B cell (primary cell): ENCODE measurements around the gene APOC3. TPM values are rescaled to one million over a fixed set of nuclear protein-coding genes. Genes with fewer than 3 reads are reported as not detected.

Experiments used
- ATAC-seq: fragments of 200-7000 bp; cut with Tn5 transposase; one replicate; pipeline ENCODE4 v1.10.0; 2021; ENCODE audit warnings: low read depth, mild to moderate bottlenecking, moderate number of reproducible peaks, moderate library complexity
- CTCF ChIA-PET: fragments of 350-600 bp; sonication (Branson Sonifier 250); formaldehyde crosslinking; loops from one replicate; lab custom pipeline; 2021; ENCODE audit warnings: antibody characterized with exemption, inconsistent platforms; lab: Charles Lee
- POLR2A ChIA-PET: fragments of 350-600 bp; sonication (Branson Sonifier 250); formaldehyde crosslinking; loops from one replicate; lab custom pipeline; 2021; ENCODE audit warnings: antibody characterized with exemption; lab: Charles Lee
- DNase-seq: peaks from one replicate; pipeline ENCODE4 v3.0.0; 2013
- H2AFZ ChIP-seq: 2 replicates; pipeline ENCODE4 v1.6.1; 2012; ENCODE audit warnings: mild to moderate bottlenecking, low read depth, low read length; ENCODE audit not compliant: insufficient read depth, poor library complexity, severe bottlenecking
- H3K27ac ChIP-seq, 2 donors: 1 replicate in 1 of 2; 2 replicates in 1 of 2; pipeline ENCODE4 v1.5.1; 2012 to 2013; ENCODE audit warnings: low read length in 2 of 2, mild to moderate bottlenecking in 2 of 2, moderate library complexity in 1 of 2
- H3K27me3 ChIP-seq, 4 experiments: fragments of 200-600 bp in 1 of 4; sonication (generic) in 1 of 4; replicated peaks in 1 of 4; 1 replicate in 2 of 4; 2 replicates in 2 of 4; pipeline versions ENCODE4 v1.6.1 to v1.7.0; 2013 to 2016; ENCODE audit warnings: low read length in 3 of 4, mild to moderate bottlenecking in 2 of 4, mixed read lengths in 1 of 4, moderate library complexity in 1 of 4; ENCODE audit not compliant: insufficient read depth in 4 of 4, control insufficient read depth in 3 of 4; ENCODE audit errors: control extremely low read depth in 1 of 4
- H3K36me3 ChIP-seq, 2 experiments: replicated peaks in 1 of 2; 1 replicate in 1 of 2; 2 replicates in 1 of 2; pipeline versions ENCODE4 v1.6.1 to v1.7.1; 2013; ENCODE audit warnings: low read length in 1 of 2; ENCODE audit not compliant: insufficient read depth in 2 of 2, control insufficient read depth in 1 of 2; ENCODE audit errors: control extremely low read depth in 1 of 2, extremely low read depth in 1 of 2
- H3K4me1 ChIP-seq, 2 donors: fragments of 200-600 bp in 1 of 2; sonication (generic) in 1 of 2; 1 replicate in 1 of 2; 2 replicates in 1 of 2; pipeline versions ENCODE4 v1.5.1 to v1.6.1; 2013 to 2017; ENCODE audit warnings: low read length in 2 of 2; ENCODE audit not compliant: control insufficient read depth in 2 of 2, insufficient read depth in 2 of 2
- H3K4me2 ChIP-seq: replicated peaks from 2 replicates; pipeline ENCODE3; 2012; ENCODE audit warnings: mild to moderate bottlenecking, low read depth, low read length; ENCODE audit not compliant: poor library complexity, severe bottlenecking
- H3K4me3 ChIP-seq, 5 experiments: fragments of 200-600 bp in 1 of 5; sonication (generic) in 1 of 5; 1 replicate in 3 of 5; 2 replicates in 2 of 5; pipeline versions ENCODE4 v1.5.1 to v1.7.0; 2011 to 2016; ENCODE audit warnings: low read length in 4 of 5, mild to moderate bottlenecking in 4 of 5, low read depth in 2 of 5, control low read depth in 1 of 5, moderate library complexity in 1 of 5; ENCODE audit not compliant: insufficient read depth in 1 of 5; ENCODE audit errors: control extremely low read depth in 1 of 5, extremely low read depth in 1 of 5
- H3K79me2 ChIP-seq: fragments of 200-600 bp; sonication (generic); one replicate; pipeline ENCODE4 v1.6.0; 2016; ENCODE audit warnings: low read length; ENCODE audit not compliant: control insufficient read depth, insufficient read depth
- H3K9ac ChIP-seq: fragments of 200-600 bp; sonication (generic); 2 replicates; pipeline ENCODE4 v1.6.1; 2017; ENCODE audit warnings: mild to moderate bottlenecking, low read length, moderate library complexity
- H3K9me3 ChIP-seq, 3 donors: one replicate each; pipeline versions ENCODE4 v1.6.1 to v1.7.1; 2013; ENCODE audit warnings: low read length in 2 of 3; ENCODE audit not compliant: control insufficient read depth in 2 of 3, insufficient read depth in 1 of 3; ENCODE audit errors: control extremely low read depth in 1 of 3
- H4K20me1 ChIP-seq: 2 replicates; pipeline ENCODE4 v1.6.0; 2012; ENCODE audit warnings: mild to moderate bottlenecking, low read length; ENCODE audit not compliant: insufficient read depth, control insufficient read depth, poor library complexity, severe bottlenecking
- H3K27ac Mint-ChIP-seq: one replicate; pipeline ENCODE4 v1.8.0; 2021; ENCODE audit warnings: mixed read lengths
- H3K27me3 Mint-ChIP-seq: one replicate; pipeline ENCODE4 v1.8.0; 2021; ENCODE audit warnings: mixed read lengths
- H3K4me1 Mint-ChIP-seq: one replicate; pipeline ENCODE4 v1.8.0; 2021; ENCODE audit warnings: mixed read lengths
- H3K4me3 Mint-ChIP-seq: one replicate; pipeline ENCODE4 v1.8.0; 2021; ENCODE audit warnings: mixed read lengths
- H3K9me3 Mint-ChIP-seq: one replicate; pipeline ENCODE4 v1.8.0; 2022; ENCODE audit warnings: mixed read lengths; ENCODE audit not compliant: insufficient read depth
- CTCF ChIP-seq: fragments of 200-600 bp; IDR thresholded peaks from one replicate; pipeline ENCODE4 v1.8.0; 2022; ENCODE audit warnings: antibody characterized with exemption, mild to moderate bottlenecking
- EZH2 ChIP-seq: IDR thresholded peaks from 2 replicates; pipeline ENCODE4 v1.6.1; 2012; ENCODE audit warnings: borderline replicate concordance, low read depth, mild to moderate bottlenecking, moderate library complexity, low read length; ENCODE audit not compliant: insufficient read depth, poor library complexity, severe bottlenecking
- WGBS: methylation state at CpG from one replicate; pipeline ENCODE4 v1.1.5; 2013; ENCODE audit warnings: missing lambda C conversion rate; ENCODE audit not compliant: insufficient coverage; 5-methylcytosine and 5-hydroxymethylcytosine counted together
- intact Hi-C: fragments of 100-400 bp; cut with micrococcal nuclease; formaldehyde crosslinking; loops from one replicate; pipeline ENCODE4 v1.10.0; 2022
- polyA plus RNA-seq: library from polyadenylated mRNA; depleted of rRNA; stranded (reverse); fragments of >200 nt; gene quantifications from 2 replicates; pipeline ENCODE4 v1.2.3, GENCODE V29; 2012
- total RNA-seq, 2 donors: library from RNA; stranded (reverse); fragments of 120-200 nt in 1 of 2; gene quantifications; 1 replicate in 1 of 2; 2 replicates in 1 of 2; pipeline versions ENCODE4 v1.2.3 to v1.2.4, GENCODE V29; 2013 to 2022

Gene APOC3
- total and polyA plus RNA-seq, 2 donors (not counting 1 experiment from before 2014, with no cell fraction given), result not detected

GRCh38 chr11:116832350-116833290, 2.9 kb downstream of the APOC3 start:
- H3K27ac Mint-ChIP-seq, result no peak overlapping the region
- ChIA-PET POLR2A (no interaction called here), CTCF (no interaction called here)
- Histone ChIP-seq H3K36me3 (no peaks in the 10 kb centered on the region), H2AFZ (no peak overlapping the region), H4K20me1 (no peaks in the 10 kb centered on the region), H3K79me2 (no peaks in the 10 kb centered on the region), H3K9ac (no peak overlapping the region), H3K27me3 (peaks cover 0 to 4% (median 0%) of the 10 kb centered on the region in 4 experiments), H3K4me3 (no peak overlapping the region), H3K4me1 (peaks cover 7 to 14% of the 10 kb centered on the region in 2 donors), H3K4me2 (no peak overlapping the region), H3K9me3 (no peaks in the 10 kb centered on the region), H3K27ac (no peak overlapping the region)
- H3K9me3 Mint-ChIP-seq, result no peaks in the 10 kb centered on the region
- intact Hi-C loops, result no loop called here
- TF ChIP-seq CTCF, result no peak
- no peak for TF ChIP-seq EZH2
- peaks cover 4% of the 10 kb centered on the region for H3K27me3 Mint-ChIP-seq
- 92% methylated on average over 12 of the region's 13 CpGs for WGBS
- no peak overlapping the region for H3K4me3 Mint-ChIP-seq
- H3K4me1 Mint-ChIP-seq, result peaks cover 16% of the 10 kb centered on the region
- no peak for DNase-seq
- no peak for ATAC-seq

- Histone ChIP-seq H3K4me1 (peaks cover 7 to 14% of the 10 kb centered on the region in 2 donors), H3K9me3 (no peaks in the 10 kb centered on the region), H3K27ac (no peak overlapping the region), H3K27me3 (peaks cover 0 to 4% (median 0%) of the 10 kb centered on the region in 4 experiments), H3K79me2 (no peaks in the 10 kb centered on the region), H2AFZ (no peak overlapping the region), H3K36me3 (no peaks in the 10 kb centered on the region), H4K20me1 (no peaks in the 10 kb centered on the region), H3K4me2 (no peak overlapping the region), H3K4me3 (no peak overlapping the region), H3K9ac (no peak overlapping the region)
- Mint-ChIP-seq H3K4me1 (peaks cover 16% of the 10 kb centered on the region), H3K9me3 (no peaks in the 10 kb centered on the region), H3K27me3 (peaks cover 4% of the 10 kb centered on the region), H3K4me3 (no peak overlapping the region), H3K27ac (no peak overlapping the region)
- TF ChIP-seq EZH2 (no peak), CTCF (no peak)
- no peak for ATAC-seq
- no peak for DNase-seq
- intact Hi-C loops, result no loop called here
- ChIA-PET CTCF (no interaction called here), POLR2A (no interaction called here)
- 96% methylated on average over 9 of the region's 10 CpGs for WGBS
Observed at GRCh38 chr11:116833491-116833815, 3.7 kb downstream of the APOC3 start.
